SK-N-SH (cell line): ENCODE results near the gene IWS1. TPM values are rescaled to one million over a fixed set of nuclear protein-coding genes. Genes with fewer than 3 reads are reported as not detected.

ENCODE experiments used
- CTCF ChIA-PET: fragments of 300-600, 350-600 bp; formaldehyde crosslinking; extraction: SDS; loops from one replicate; lab custom pipeline; 2021; lab: Yijun Ruan, JAX
- POLR2A ChIA-PET: fragments of 350-600 bp; sonication (Branson Sonifier 250); formaldehyde crosslinking; extraction: SDS; loops from one replicate; lab custom pipeline; 2020; ENCODE audit warnings: antibody characterized with exemption, inconsistent platforms; lab: Yijun Ruan, JAX
- DNase-seq: peaks from one replicate; pipeline ENCODE4 v3.0.0; 2012
- H2AFZ ChIP-seq: fragments of 200-600 bp; sonication (generic); 2 replicates; pipeline ENCODE4 v1.8.1; 2016; ENCODE audit warnings: antibody characterized with exemption, mild to moderate bottlenecking, low read depth
- H3F3A ChIP-seq: fragments of 200-600 bp; sonication (generic); replicated peaks from 2 replicates; pipeline ENCODE3; 2016; ENCODE audit warnings: antibody characterized with exemption, mild to moderate bottlenecking; ENCODE audit not compliant: insufficient read depth
- H3K27ac ChIP-seq, 2 experiments: fragments of 200-500 bp in 1 of 2; fragments of 200-600 bp in 1 of 2; sonication (Bioruptor generic) in 1 of 2; sonication (generic), shearing (Covaris generic) in 1 of 2; 2 replicates each; pipeline versions ENCODE4 v1.5.1 to v1.6.1; 2014 to 2016; ENCODE audit warnings: low read depth in 2 of 2, inconsistent platforms in 1 of 2, low read length in 1 of 2, mild to moderate bottlenecking in 1 of 2, mixed read lengths in 1 of 2
- H3K27me3 ChIP-seq: fragments of 200-600 bp; sonication (generic), shearing (Covaris generic); 2 replicates; pipeline ENCODE4 v1.6.1; 2016; ENCODE audit warnings: mixed run types; ENCODE audit not compliant: insufficient read depth
- H3K36me3 ChIP-seq, 2 experiments: fragments of 200-500 bp in 1 of 2; fragments of 200-600 bp in 1 of 2; sonication (Bioruptor generic) in 1 of 2; sonication (generic) in 1 of 2; replicated peaks in 1 of 2; 2 replicates each; pipeline versions ENCODE3 to v1.5.1; 2014 to 2016; ENCODE audit warnings: low read length in 1 of 2, mild to moderate bottlenecking in 1 of 2; ENCODE audit not compliant: insufficient read depth in 2 of 2, control insufficient read depth in 1 of 2
- H3K4me1 ChIP-seq, 2 experiments: fragments of 200-500 bp in 1 of 2; fragments of 200-600 bp in 1 of 2; sonication (Bioruptor generic) in 1 of 2; sonication (generic), shearing (Covaris generic) in 1 of 2; 2 replicates each; pipeline versions ENCODE4 v1.5.1 to v1.6.1; 2014 to 2016; ENCODE audit warnings: low read depth in 1 of 2, low read length in 1 of 2, mixed run types in 1 of 2; ENCODE audit not compliant: insufficient read depth in 2 of 2, control insufficient read depth in 1 of 2
- H3K4me2 ChIP-seq: fragments of 200-600 bp; sonication (generic), shearing (Covaris generic); 2 replicates; pipeline ENCODE4 v1.6.1; 2017; ENCODE audit warnings: mixed run types
- H3K4me3 ChIP-seq, 2 experiments: fragments of 200-500 bp in 1 of 2; fragments of 200-600 bp in 1 of 2; sonication (Bioruptor generic) in 1 of 2; sonication (generic), shearing (Covaris generic) in 1 of 2; 2 replicates each; pipeline versions ENCODE4 v1.5.1 to v1.8.1; 2014 to 2016; ENCODE audit warnings: low read depth in 2 of 2, inconsistent platforms in 1 of 2, low read length in 1 of 2, mild to moderate bottlenecking in 1 of 2, mixed read lengths in 1 of 2, moderate library complexity in 1 of 2
- H3K79me2 ChIP-seq: fragments of 200-600 bp; sonication (generic); 2 replicates; pipeline ENCODE4 v1.8.1; 2017; ENCODE audit warnings: mild to moderate bottlenecking; ENCODE audit not compliant: insufficient read depth
- H3K9ac ChIP-seq: fragments of 200-600 bp; sonication (generic); 2 replicates; pipeline ENCODE4 v1.6.1; 2017; ENCODE audit warnings: mixed run types
- H3K9me2 ChIP-seq: fragments of 200-600 bp; sonication (generic); 2 replicates; pipeline ENCODE4 v1.6.1; 2017; ENCODE audit warnings: mixed run types
- H3K9me3 ChIP-seq: fragments of 200-600 bp; sonication (generic); 2 replicates; pipeline ENCODE4 v1.6.1; 2017; ENCODE audit warnings: mixed run types, mild to moderate bottlenecking, moderate library complexity
- H4K20me1 ChIP-seq: fragments of 200-600 bp; sonication (generic); 2 replicates; pipeline ENCODE4 v1.6.1; 2017; ENCODE audit warnings: mild to moderate bottlenecking, mixed run types; ENCODE audit not compliant: insufficient read depth
- CTCF ChIP-seq: fragments of 200-600 bp; sonication (generic); IDR thresholded peaks from 2 replicates; pipeline ENCODE4 v1.6.1; 2017; ENCODE audit warnings: antibody characterized with exemption, mild to moderate bottlenecking, moderate library complexity
- EP300 ChIP-seq, 2 experiments: IDR thresholded peaks; 2 replicates each; pipeline versions ENCODE4 v1.4.0 to v1.6.1; 2012; ENCODE audit warnings: borderline replicate concordance in 1 of 2, low read depth in 1 of 2, low read length in 1 of 2
- EZH2phosphoT487 ChIP-seq: fragments of 200-600 bp; sonication (generic); IDR thresholded peaks from 2 replicates; pipeline ENCODE4 v1.6.1; 2017; ENCODE audit warnings: low read depth, mixed run types, mild to moderate bottlenecking, antibody characterized with exemption, moderate library complexity, borderline replicate concordance
- FOSL2 ChIP-seq: IDR thresholded peaks from 2 replicates; pipeline ENCODE4 v1.4.0; 2012; ENCODE audit warnings: low read depth, mild to moderate bottlenecking, moderate library complexity, borderline replicate concordance
- FOXJ3 ChIP-seq: sonication (generic); formaldehyde crosslinking; IDR thresholded peaks from 2 replicates; pipeline ENCODE4 v1.5.1; 2020; ENCODE audit warnings: mild to moderate bottlenecking, missing genetic modification reagents
- IRF3 ChIP-seq: fragments of 150-350 bp; IDR thresholded peaks from 2 replicates; pipeline ENCODE4 v1.6.1; 2016; ENCODE audit warnings: mild to moderate bottlenecking, low read depth, low read length
- POLR2AphosphoS5 ChIP-seq: IDR thresholded peaks from 2 replicates; pipeline ENCODE4 v1.6.1; 2012; ENCODE audit warnings: low read depth, low read length
- RCOR1 ChIP-seq: fragments of 150-350 bp; IDR thresholded peaks from 2 replicates; pipeline ENCODE4 v1.6.1; 2017; ENCODE audit warnings: antibody characterized with exemption, low read length
- REST ChIP-seq: IDR thresholded peaks from 2 replicates; pipeline ENCODE4 v1.6.1; 2012; ENCODE audit warnings: mild to moderate bottlenecking, low read depth, low read length, moderate library complexity
- SMC3 ChIP-seq: IDR thresholded peaks from 2 replicates; pipeline ENCODE4 v1.6.1; 2012; ENCODE audit warnings: low read depth, low read length, improper control_type of control experiment
- TCF12 ChIP-seq: IDR thresholded peaks from 2 replicates; pipeline ENCODE4 v1.4.0; 2012
- TEAD4 ChIP-seq: IDR thresholded peaks from 2 replicates; pipeline ENCODE4 v1.4.0; 2012; ENCODE audit warnings: mild to moderate bottlenecking, borderline replicate concordance; ENCODE audit not compliant: insufficient read depth
- WGBS: methylation state at CpG from one replicate; pipeline ENCODE4 v1.1.6; 2017; ENCODE audit warnings: low lambda C conversion rate; 5-methylcytosine and 5-hydroxymethylcytosine counted together
- polyA plus RNA-seq, 3 experiments: library from polyadenylated mRNA; depleted of rRNA; stranded (reverse); fragments of >200 nt; gene quantifications; 2 replicates each; pipeline ENCODE4 v1.2.3, GENCODE V29; 2012

IWS1 gene
- polyA plus RNA-seq, 1 of the 3 experiments (the other 2 are of a cell fraction) = 24.6 TPM

GRCh38 chr2:127520424-127520823 lies 5.9 kb downstream of the IWS1 start:
- 98% methylated on average over 4 of the region's 4 CpGs for WGBS
- H3K9me3 ChIP-seq = no peaks in the 10 kb centered on the region
- peaks cover 42 to 68% of the 10 kb centered on the region in 2 experiments for H3K36me3 ChIP-seq
- H3K9ac ChIP-seq = no peak overlapping the region
- POLR2A ChIA-PET = no interaction called here
- H3K4me1 ChIP-seq = peaks cover 0 to 4% of the 10 kb centered on the region in 2 experiments; a peak in 2 of 4 replicates
- H3K27ac ChIP-seq = no peak overlapping the region
- CTCF ChIA-PET = no interaction called here
- H3K27me3 ChIP-seq = no peaks in the 10 kb centered on the region
- H4K20me1 ChIP-seq = peaks cover 19% of the 10 kb centered on the region
- no peak overlapping the region for H3K4me3 ChIP-seq
- H3F3A ChIP-seq = peaks cover 4% of the 10 kb centered on the region
- no peak overlapping the region for H3K4me2 ChIP-seq
- DNase-seq = no peak
- peaks cover 100% of the 10 kb centered on the region for H3K79me2 ChIP-seq
- H2AFZ ChIP-seq = no peak overlapping the region
- no peak for TF ChIP-seq TEAD4
- TF ChIP-seq REST = no peak
- no peak for TF ChIP-seq CTCF
- no peak for TF ChIP-seq FOXJ3 (CRISPR knock-in tag)
- no peak for TF ChIP-seq SMC3
- TF ChIP-seq POLR2AphosphoS5 = no peak
- TF ChIP-seq IRF3 = no peak
- TF ChIP-seq EZH2phosphoT487 = no peak
- no peaks in the 10 kb centered on the region for H3K9me2 ChIP-seq

GRCh38 chr2:127517465-127517864 lies 8.8 kb downstream of the IWS1 start:
- H3K9me3 ChIP-seq = no peaks in the 10 kb centered on the region
- ChIA-PET CTCF (interaction anchor here (1.4 kb wide), 1 partner anchor 9 kb away, joined by 3 read pairs; the partner anchor contains the start of gene IWS1), POLR2A (no interaction called here)
- H3K4me3 ChIP-seq = no peak overlapping the region
- no peaks in the 10 kb centered on the region for H3K9me2 ChIP-seq
- no peak overlapping the region for H3K4me2 ChIP-seq
- peaks cover under 1 to 4% of the 10 kb centered on the region in 2 experiments; a peak in 2 of 4 replicates for H3K4me1 ChIP-seq
- H3K27ac ChIP-seq = no peak overlapping the region
- H3K27me3 ChIP-seq = no peaks in the 10 kb centered on the region
- H3K36me3 ChIP-seq = peaks cover 51 to 59% of the 10 kb centered on the region in 2 experiments
- no peak overlapping the region for H3K9ac ChIP-seq
- H2AFZ ChIP-seq = no peak overlapping the region
- DNase-seq = no peak
- H3K79me2 ChIP-seq = peaks cover 100% of the 10 kb centered on the region
- H4K20me1 ChIP-seq = peaks cover 33% of the 10 kb centered on the region
- peaks cover 11% of the 10 kb centered on the region for H3F3A ChIP-seq
- TF ChIP-seq FOSL2 (no peak), EP300 (IDR thresholded peaks at IDR 0.05; ENCODE audit: borderline replicate concordance in 1 of 2, low read depth in 1 of 2, low read length in 1 of 2) (no peak), RCOR1 (no peak), TCF12 (no peak)
- WGBS = 98% methylated on average over 2 of the region's 2 CpGs
